GM23338 (cell line): Measurements from ENCODE around the gene TRIM63. TPM values are rescaled to one million over a fixed set of nuclear protein-coding genes. Genes with fewer than 3 reads are reported as not detected.

Experiments
- ATAC-seq: fragments of 200-7000 bp; cut with Tn5 transposase; 3 replicates; pipeline ENCODE4 v1.9.1; 2020
- DNase-seq: peaks from one replicate; pipeline ENCODE4 v3.0.0-alpha.2; 2015; ENCODE audit warnings: low spot score
- H2AFZ ChIP-seq: fragments of 200-600 bp; sonication (generic); 2 replicates; pipeline ENCODE4 v1.8.0; 2016; ENCODE audit warnings: antibody characterized with exemption, mild to moderate bottlenecking, moderate library complexity
- H3F3A ChIP-seq: fragments of 200-600 bp; sonication (generic); replicated peaks from 2 replicates; pipeline ENCODE4 v1.8.0; 2017; ENCODE audit warnings: antibody characterized with exemption, mixed run types, low read depth
- H3K27ac ChIP-seq: fragments of 200-600 bp; sonication (generic); 2 replicates; pipeline ENCODE4 v1.6.1; 2016; ENCODE audit warnings: low read depth
- H3K27me3 ChIP-seq: fragments of 200-600 bp; sonication (generic); 2 replicates; pipeline ENCODE4 v1.8.0; 2016; ENCODE audit warnings: mild to moderate bottlenecking, mixed run types, moderate library complexity; ENCODE audit not compliant: insufficient read depth
- H3K36me3 ChIP-seq: fragments of 200-600 bp; sonication (generic); 2 replicates; pipeline ENCODE4 v1.8.0; 2016; ENCODE audit warnings: mild to moderate bottlenecking; ENCODE audit not compliant: insufficient read depth
- H3K4me1 ChIP-seq: fragments of 200-600 bp; sonication (generic); 2 replicates; pipeline ENCODE4 v1.8.0; 2016; ENCODE audit warnings: mild to moderate bottlenecking, moderate library complexity; ENCODE audit not compliant: insufficient read depth
- H3K4me2 ChIP-seq: fragments of 200-600 bp; sonication (generic); 2 replicates; pipeline ENCODE4 v1.7.1; 2017; ENCODE audit warnings: mixed run types
- H3K4me3 ChIP-seq: fragments of 200-600 bp; sonication (generic); 2 replicates; pipeline ENCODE4 v1.6.1; 2016; ENCODE audit warnings: mixed run types
- H3K79me2 ChIP-seq: fragments of 200-600 bp; sonication (generic); replicated peaks from 2 replicates; pipeline ENCODE4 v1.8.0; 2017; ENCODE audit warnings: mild to moderate bottlenecking; ENCODE audit not compliant: insufficient read depth
- H3K9me2 ChIP-seq: fragments of 200-600 bp; sonication (generic); 2 replicates; pipeline ENCODE4 v1.8.0; 2017; ENCODE audit not compliant: insufficient read depth
- H4K20me1 ChIP-seq: fragments of 200-600 bp; sonication (generic); replicated peaks from 2 replicates; pipeline ENCODE4 v1.8.0; 2017; ENCODE audit warnings: mild to moderate bottlenecking; ENCODE audit not compliant: insufficient read depth
- H3K27ac Mint-ChIP-seq: 2 replicates; pipeline ENCODE4 v1.8.0; 2020; ENCODE audit warnings: inconsistent platforms, mild to moderate bottlenecking, moderate library complexity, mixed read lengths
- H3K27me3 Mint-ChIP-seq: 3 replicates; pipeline ENCODE4 v1.8.0; 2022; ENCODE audit warnings: low read depth, mild to moderate bottlenecking, moderate library complexity, mixed read lengths, inconsistent platforms; ENCODE audit not compliant: insufficient read depth, poor library complexity
- H3K36me3 Mint-ChIP-seq: 3 replicates; pipeline ENCODE4 v1.8.0; 2021; ENCODE audit warnings: low read depth, mild to moderate bottlenecking, inconsistent platforms, moderate library complexity, mixed read lengths
- H3K4me1 Mint-ChIP-seq: 3 replicates; pipeline ENCODE4 v1.8.0; 2020; ENCODE audit warnings: mild to moderate bottlenecking, inconsistent platforms, mixed read lengths
- H3K4me3 Mint-ChIP-seq: 3 replicates; pipeline ENCODE4 v1.8.0; 2021; ENCODE audit warnings: moderate library complexity, mild to moderate bottlenecking, inconsistent platforms, mixed read lengths
- H3K9me3 Mint-ChIP-seq: 3 replicates; pipeline ENCODE4 v1.8.0; 2020; ENCODE audit warnings: moderate library complexity, mild to moderate bottlenecking, inconsistent platforms, mixed read lengths
- CREB1 ChIP-seq: fragments of 250-450 bp; sonication (Bioruptor Pico); IDR thresholded peaks from 2 replicates; pipeline ENCODE4 v1.5.0; 2020; ENCODE audit warnings: low read depth, mild to moderate bottlenecking, moderate library complexity
- CTCF ChIP-seq, 2 experiments: fragments of 200-600 bp in 1 of 2; sonication (generic) in 1 of 2; conservative IDR thresholded peaks; 2 replicates each; pipeline versions ENCODE4 v1.5.1 to v1.6.1; 2016 to 2017; ENCODE audit warnings: antibody characterized with exemption in 2 of 2, low read depth in 2 of 2, mild to moderate bottlenecking in 2 of 2, moderate library complexity in 1 of 2
- ETS1 ChIP-seq: IDR thresholded peaks from 2 replicates; pipeline ENCODE4 v1.6.1; 2016; ENCODE audit warnings: antibody characterized with exemption
- EZH2 ChIP-seq: fragments of 200-600 bp; sonication (generic); IDR thresholded peaks from one replicate; pipeline ENCODE4 v1.8.0; 2017; ENCODE audit warnings: antibody characterized with exemption, mild to moderate bottlenecking, low read depth; ENCODE audit not compliant: unreplicated experiment
- EZH2phosphoT487 ChIP-seq: fragments of 200-600 bp; sonication (generic); IDR thresholded peaks from one replicate; pipeline ENCODE4 v1.8.1; 2018; ENCODE audit warnings: antibody characterized with exemption; ENCODE audit not compliant: unreplicated experiment
- JUNB ChIP-seq: IDR thresholded peaks from one replicate; pipeline ENCODE4 v1.6.1; 2016; ENCODE audit warnings: antibody characterized with exemption; ENCODE audit not compliant: unreplicated experiment
- NANOG ChIP-seq: IDR thresholded peaks from 2 replicates; pipeline ENCODE4 v1.6.1; 2016; ENCODE audit warnings: antibody characterized with exemption, borderline replicate concordance
- POLR2AphosphoS5 ChIP-seq: IDR thresholded peaks from 2 replicates; pipeline ENCODE4 v1.6.1; 2016; ENCODE audit warnings: antibody characterized with exemption, low read depth
- REST ChIP-seq: IDR thresholded peaks from one replicate; pipeline ENCODE4 v1.6.1; 2018; ENCODE audit warnings: antibody characterized with exemption; ENCODE audit not compliant: unreplicated experiment
- STAT1 ChIP-seq: IDR thresholded peaks from one replicate; pipeline ENCODE4 v1.6.1; 2016; ENCODE audit warnings: antibody characterized with exemption; ENCODE audit not compliant: unreplicated experiment
- ZNF114 ChIP-seq: fragments of 250-450 bp; sonication (Bioruptor Pico); IDR thresholded peaks from 2 replicates; pipeline ENCODE4 v1.5.0; 2020; ENCODE audit warnings: mild to moderate bottlenecking, moderate library complexity
- ZNF331 ChIP-seq: fragments of 250-450 bp; sonication (Bioruptor Pico); IDR thresholded peaks from 2 replicates; pipeline ENCODE4 v1.5.0; 2020; ENCODE audit warnings: low read depth, mild to moderate bottlenecking, moderate library complexity
- ZNF462 ChIP-seq: fragments of 250-450 bp; sonication (Bioruptor Pico); IDR thresholded peaks from 2 replicates; pipeline ENCODE4 v1.5.0; 2020; ENCODE audit warnings: mild to moderate bottlenecking, moderate library complexity
- polyA plus RNA-seq: library from polyadenylated mRNA; unstranded; fragments of >200 nt; fragmentation: Nextera tagmentation; extraction: Ambion mirVana; gene quantifications from 2 replicates; pipeline ENCODE4 v1.2.1, GENCODE V29; 2016
- total RNA-seq: library from RNA; depleted of rRNA; stranded (reverse); fragments of >200 nt; shearing (Covaris generic); gene quantifications from 2 replicates; pipeline ENCODE4 v1.2.3, GENCODE V29; 2014

TRIM63 gene
- total and polyA plus RNA-seq, 2 experiments from 2014 or later, result 0.17 TPM; not detected in 1

GRCh38 chr1:26015358-26015757 lies 52.1 kb downstream of the TRIM63 start (continued):
- TF ChIP-seq CTCF (conservative IDR thresholded peaks at IDR 0.05; ENCODE audit: low read depth in 2 of 2) (no peak), CREB1 (CRISPR knock-in tag) (no peak), EZH2phosphoT487 (no peak), STAT1 (no peak)

- Histone ChIP-seq H3K79me2 (no peaks in the 10 kb centered on the region), H2AFZ (no peak overlapping the region), H3K4me3 (no peak overlapping the region), H4K20me1 (no peaks in the 10 kb centered on the region), H3K27ac (no peak overlapping the region), H3K4me2 (no peak overlapping the region), H3K9me2 (no peaks in the 10 kb centered on the region), H3K36me3 (no peaks in the 10 kb centered on the region), H3K27me3 (no peaks in the 10 kb centered on the region), H3K4me1 (peaks cover 13% of the 10 kb centered on the region), H3F3A (0 out of 2 replicates have a peak, but pooled peaks cover 5% of the 10 kb centered on the region)
- Mint-ChIP-seq H3K27me3 (peaks cover 17% of the 10 kb centered on the region), H3K4me3 (no peak overlapping the region), H3K4me1 (peaks cover 30% of the 10 kb centered on the region), H3K27ac (no peak overlapping the region), H3K9me3 (no peaks in the 10 kb centered on the region), H3K36me3 (no peaks in the 10 kb centered on the region)
- ATAC-seq (no peak), DNase-seq (no peak)
- TF ChIP-seq STAT1 (no peak), ZNF462 (CRISPR knock-in tag) (no peak), EZH2 (no peak), ZNF331 (CRISPR knock-in tag) (no peak), CREB1 (CRISPR knock-in tag) (no peak), JUNB (no peak), EZH2phosphoT487 (no peak), ETS1 (no peak), POLR2AphosphoS5 (no peak), ZNF114 (CRISPR knock-in tag) (no peak), NANOG (no peak), REST (no peak)
These were observed 53.3 kb downstream of the TRIM63 start for GRCh38 chr1:26014179-26014578.
